GM12872 (cell line): ENCODE results near the gene RALGAPB.

ENCODE experiments used
- CTCF ChIP-seq: IDR thresholded peaks from 3 replicates; pipeline ENCODE4 v1.5.1; 2011; ENCODE audit warnings: low read depth, mild to moderate bottlenecking, low read length, moderate library complexity; ENCODE audit not compliant: insufficient read depth

The RALGAPB gene

DNA sequence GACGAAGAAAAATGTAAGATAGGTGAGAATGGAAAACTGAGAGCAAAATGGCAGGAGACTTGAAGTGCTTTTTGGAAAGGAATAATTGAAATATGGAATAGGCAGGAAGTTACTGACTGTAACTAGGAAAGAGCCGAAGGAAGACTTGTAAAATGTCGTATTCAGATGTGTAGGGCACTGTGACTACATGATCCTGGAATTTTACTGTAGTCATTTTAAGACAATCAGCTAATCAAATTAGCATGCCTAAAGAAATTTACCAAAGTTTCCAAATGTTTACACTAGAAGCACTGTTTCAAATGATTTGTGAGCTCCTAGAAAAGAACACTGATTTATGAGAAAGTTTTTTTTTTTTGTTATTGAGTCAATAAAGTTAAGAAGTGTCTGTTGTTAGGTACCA lies 87.1 kb downstream of the RALGAPB start:
- TF ChIP-seq CTCF = no peak

DNA sequence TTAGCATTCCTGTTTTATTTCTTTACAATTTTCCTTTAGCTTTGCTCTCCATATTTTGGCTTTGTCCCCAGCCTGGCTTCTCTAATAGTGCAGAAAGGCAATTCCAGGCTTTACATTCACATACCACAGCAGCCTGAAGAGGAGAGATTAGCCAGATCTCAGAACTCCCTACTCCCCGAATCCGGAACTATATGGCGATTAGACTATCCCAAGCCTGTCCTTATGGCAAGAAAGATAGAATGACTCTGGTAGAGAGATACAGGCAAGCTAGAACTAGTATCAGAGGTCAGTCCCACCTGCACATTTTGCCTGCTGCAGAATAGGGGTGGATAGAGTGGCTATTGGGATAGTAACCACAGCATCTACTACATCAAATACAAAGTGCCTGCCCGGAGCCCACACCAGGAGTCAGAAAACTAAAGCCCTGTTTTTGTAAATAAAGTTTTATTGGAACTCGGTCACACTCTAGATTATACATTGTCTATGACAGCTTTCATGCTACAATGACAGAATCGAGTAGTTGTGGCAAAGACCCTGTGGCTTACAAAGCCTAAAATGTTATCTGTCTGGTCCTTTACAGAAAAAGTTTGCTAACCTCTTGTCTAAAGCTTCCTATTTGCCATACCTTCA lies 91.3 kb downstream of the RALGAPB start:
- no peak for TF ChIP-seq CTCF

DNA sequence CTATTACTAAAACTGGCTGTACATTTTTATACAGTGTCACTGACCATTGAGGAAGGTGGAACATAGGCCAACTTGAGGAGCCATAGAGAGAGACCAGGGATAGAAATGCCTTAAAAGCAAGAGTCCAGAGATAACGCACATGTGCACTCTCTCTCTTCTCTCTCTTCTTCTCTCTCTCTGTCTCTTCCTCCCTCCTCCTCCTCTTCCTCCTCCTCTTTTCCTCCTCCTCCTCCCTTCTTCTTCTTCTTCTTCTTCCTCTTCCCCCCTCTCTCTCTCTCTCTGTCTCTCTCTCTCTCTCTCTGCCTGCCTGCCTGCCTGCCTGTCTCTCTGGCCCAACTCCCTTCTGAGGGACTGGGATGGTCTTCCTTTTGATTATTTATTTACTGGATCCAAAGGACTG lies 92.0 kb downstream of the RALGAPB start:
- no peak for TF ChIP-seq CTCF

- TF ChIP-seq CTCF = no peak
Measured at GRCh38 chr20:38566036-38566598, 93.5 kb downstream of the RALGAPB start.

GRCh38 chr20:38569747-38570525 lies 97.3 kb downstream of the RALGAPB start:
- TF ChIP-seq CTCF = no peak

- no peak for TF ChIP-seq CTCF
Measured at GRCh38 chr20:38573413-38573812, 100.8 kb downstream of the RALGAPB start.

DNA sequence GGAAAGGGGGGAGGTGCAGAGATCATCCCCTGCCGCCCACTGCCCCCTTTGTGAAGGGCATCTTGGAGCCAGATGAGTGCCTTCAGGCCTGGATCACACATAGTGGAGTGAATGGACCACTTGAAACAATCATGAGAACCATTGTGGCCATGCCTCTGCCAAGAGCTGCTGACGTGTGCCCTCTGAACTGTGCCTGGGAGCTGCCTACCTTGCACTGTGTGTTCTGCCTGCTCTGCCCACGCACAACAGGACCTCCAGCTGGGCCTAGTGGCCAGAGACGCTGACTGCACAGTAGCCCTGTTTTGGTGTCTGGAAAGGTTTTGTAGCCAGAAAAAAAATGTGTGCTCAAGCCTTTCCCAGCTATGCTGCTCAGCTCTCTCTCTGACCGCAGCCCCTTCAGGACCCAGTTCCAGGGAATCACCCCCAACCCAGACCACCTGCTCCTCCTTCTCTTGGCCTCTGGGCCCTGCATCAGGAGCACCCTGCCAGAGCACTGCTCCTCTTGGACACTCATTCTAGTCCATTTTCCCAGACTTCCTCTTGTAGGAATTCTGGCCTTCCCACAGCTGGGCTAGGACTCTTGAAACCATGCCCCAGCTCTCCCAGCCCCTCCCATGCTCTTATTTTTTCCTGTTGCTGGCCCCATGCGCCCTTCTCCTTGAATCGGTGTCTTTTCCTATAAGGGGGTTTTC lies 106.7 kb downstream of the RALGAPB start:
- TF ChIP-seq CTCF = no peak
